Endothelial cell of umbilical vein (primary cell): Measurements from ENCODE around the gene TMEM41A.

Experiments used
- CTCF ChIP-seq, 2 donors: IDR thresholded peaks; 1 replicate in 1 of 2; 2 replicates in 1 of 2; pipeline ENCODE4 v1.5.1; 2011; ENCODE audit warnings: low read length in 2 of 2, mild to moderate bottlenecking in 2 of 2, moderate library complexity in 2 of 2, control low read depth in 1 of 2, inconsistent platforms in 1 of 2, low read depth in 1 of 2; ENCODE audit not compliant: insufficient read depth in 1 of 2; ENCODE audit errors: extremely low read depth in 1 of 2
- EZH2 ChIP-seq: IDR thresholded peaks from 2 replicates; pipeline ENCODE4 v1.6.1; 2012; ENCODE audit warnings: borderline replicate concordance, low read depth, mild to moderate bottlenecking, moderate library complexity, low read length, inconsistent platforms; ENCODE audit not compliant: severe bottlenecking
- FOS ChIP-seq: IDR thresholded peaks from 2 replicates; pipeline ENCODE4 v1.6.1; 2011; ENCODE audit warnings: mild to moderate bottlenecking, low read length, moderate library complexity, borderline replicate concordance; ENCODE audit not compliant: insufficient read depth
- JUN ChIP-seq: IDR thresholded peaks from 2 replicates; pipeline ENCODE4 v1.6.1; 2011; ENCODE audit warnings: borderline replicate concordance, low read depth; ENCODE audit not compliant: insufficient read length, insufficient read depth
- MAX ChIP-seq: IDR thresholded peaks from 2 replicates; pipeline ENCODE4 v1.6.1; 2011; ENCODE audit not compliant: insufficient read depth, insufficient read length
- POLR2A ChIP-seq: IDR thresholded peaks from 2 replicates; pipeline ENCODE4 v1.6.1; 2012; ENCODE audit warnings: low read depth, mild to moderate bottlenecking, control low read depth, low read length
- POLR2AphosphoS5 ChIP-seq: IDR thresholded peaks from 2 replicates; pipeline ENCODE4 v1.6.1; 2012; ENCODE audit warnings: low read depth, mild to moderate bottlenecking, control low read depth, low read length, moderate library complexity; ENCODE audit not compliant: insufficient read depth

- TF ChIP-seq EZH2 = no peak
- no peak for TF ChIP-seq CTCF (IDR thresholded peaks at IDR 0.05; ENCODE audit: extremely low read depth in 1 of 2, insufficient read depth in 1 of 2, low read depth in 1 of 2, low read length in 2 of 2)
- no peak for TF ChIP-seq POLR2A
- no peak for TF ChIP-seq FOS
- no peak for TF ChIP-seq JUN
- no peak for TF ChIP-seq MAX
- TF ChIP-seq POLR2AphosphoS5 = no peak
Observed at GRCh38 chr3:185521349-185522138, 22.7 kb upstream of the TMEM41A start.
